OCI-LY3 (cell line): ENCODE measurements around the gene ZNF283.

Source experiments
- H2AFZ ChIP-seq: fragments of 200-600, 300-600 bp; shearing (Covaris generic); 2 replicates; pipeline ENCODE4 v1.6.0; 2014; ENCODE audit warnings: antibody characterized with exemption, low read depth, low read length
- H3K27ac ChIP-seq: fragments of 200-600, 300-600 bp; sonication (generic); 2 replicates; pipeline ENCODE4 v1.5.1; 2014; ENCODE audit warnings: mild to moderate bottlenecking, low read length, moderate library complexity, mixed read lengths
- H3K27me3 ChIP-seq: fragments of 200-600, 300-600 bp; sonication (generic); 2 replicates; pipeline ENCODE4 v1.6.1; 2014; ENCODE audit warnings: low read depth, low read length, mixed read lengths
- H3K36me3 ChIP-seq: fragments of 200-600, 300-600 bp; sonication (generic); replicated peaks from 2 replicates; pipeline ENCODE3; 2014; ENCODE audit warnings: low read depth, low read length, mixed read lengths
- H3K4me1 ChIP-seq: fragments of 300-600, 200-600 bp; sonication (generic); 2 replicates; pipeline ENCODE4 v1.6.1; 2014; ENCODE audit warnings: low read length, mixed read lengths
- H3K4me2 ChIP-seq: fragments of 200-600, 300-600 bp; sonication (generic); 2 replicates; pipeline ENCODE4 v1.6.1; 2014; ENCODE audit warnings: low read length, mixed read lengths
- H3K4me3 ChIP-seq: fragments of 300-600, 200-600 bp; sonication (generic); 2 replicates; pipeline ENCODE4 v1.5.1; 2014; ENCODE audit warnings: antibody characterized with exemption, mild to moderate bottlenecking, low read length, moderate library complexity
- H3K79me2 ChIP-seq: fragments of 300-600, 200-600 bp; shearing (Covaris generic); 2 replicates; pipeline ENCODE4 v1.6.1; 2014; ENCODE audit warnings: mild to moderate bottlenecking, low read length, mixed read lengths
- H3K9ac ChIP-seq: fragments of 300-600, 200-600 bp; shearing (Covaris generic); 2 replicates; pipeline ENCODE4 v1.6.0; 2014; ENCODE audit warnings: mild to moderate bottlenecking, low read length, moderate library complexity
- H3K9me3 ChIP-seq: fragments of 200-600, 300-600 bp; shearing (Covaris generic); 2 replicates; pipeline ENCODE4 v1.6.1; 2014; ENCODE audit warnings: low read length, mixed read lengths; ENCODE audit not compliant: insufficient read depth
- H4K20me1 ChIP-seq: fragments of 200-600, 300-600 bp; sonication (generic); 2 replicates; pipeline ENCODE4 v1.6.1; 2016; ENCODE audit warnings: low read length, mixed read lengths; ENCODE audit not compliant: insufficient read depth
- EZH2phosphoT487 ChIP-seq: fragments of 200-600 bp; shearing (Covaris generic); IDR thresholded peaks from 2 replicates; pipeline ENCODE4 v1.6.1; 2018; ENCODE audit warnings: antibody characterized with exemption, mixed run types, low read depth
- TF ChIP-seq, protein P1 (sequence below): fragments of 200-600, 300-600 bp; sonication (generic); IDR thresholded peaks from 2 replicates; pipeline ENCODE4 v1.5.1; 2014; ENCODE audit warnings: antibody characterized with exemption, low read length, low read depth

Gene ZNF283

DNA sequence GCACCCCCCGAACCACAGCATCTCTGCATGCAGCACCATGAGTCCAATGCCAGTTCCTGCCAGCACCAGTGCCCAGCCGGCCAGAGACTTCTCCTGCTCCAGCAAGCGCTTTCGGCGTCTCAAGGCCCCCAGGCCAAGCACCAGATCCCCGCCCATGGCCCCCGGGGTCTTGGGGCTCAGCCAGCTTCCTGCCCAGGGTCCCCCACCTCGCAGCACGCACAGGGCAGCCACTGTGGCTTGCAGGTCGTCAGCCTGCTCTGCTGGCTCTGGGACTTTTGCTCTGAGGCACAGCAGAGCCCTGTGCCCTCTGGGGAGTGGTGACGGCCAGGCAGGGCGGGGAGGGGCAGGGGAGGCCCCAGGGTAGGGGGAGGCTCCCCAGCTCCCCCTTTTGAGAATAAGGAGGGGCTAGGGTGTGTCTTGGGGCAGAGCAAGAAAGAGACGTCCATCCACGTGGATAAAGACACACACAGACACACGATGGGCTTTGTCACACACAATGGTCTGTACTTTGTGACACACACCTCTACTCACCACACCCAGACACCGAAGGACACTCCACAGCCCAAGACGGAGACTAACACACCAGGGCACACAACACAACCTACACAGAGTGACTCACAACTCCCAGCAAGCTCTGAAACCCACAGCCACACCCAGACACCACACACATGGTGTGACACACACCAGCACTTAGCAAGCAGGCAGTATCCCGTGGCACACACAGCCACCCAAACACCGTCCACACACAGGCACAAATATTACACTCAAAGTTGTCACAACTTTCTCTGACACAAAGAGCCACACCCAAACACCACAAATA lies 46.2 kb upstream of the ZNF283 start, which contains the start of gene KCNN4:
Gene KCNN4, minus strand, starts transcription at position 268 of the 820 bp plus-strand sequence. Its CDS starts 112 bp downstream, at position 156.
- peaks cover 57% of the 10 kb centered on the region for H3K79me2 ChIP-seq
- H3K36me3 ChIP-seq = peaks cover 28% of the 10 kb centered on the region
- peak within 1 kb of the TSS; percentile 99 for H3K4me2 ChIP-seq
- peaks cover 38% of the 10 kb centered on the region for H4K20me1 ChIP-seq
- H3K9ac ChIP-seq = peak within 1 kb of the TSS; percentile 97
- no peak within 1 kb of the TSS; the same call in 1 of the 2 replicates for H2AFZ ChIP-seq
- H3K9me3 ChIP-seq = no peaks in the 10 kb centered on the region
- peak within 1 kb of the TSS; percentile 83 for H3K27ac ChIP-seq
- H3K4me1 ChIP-seq = peaks cover 66% of the 10 kb centered on the region
- H3K27me3 ChIP-seq = no peaks in the 10 kb centered on the region
- H3K4me3 ChIP-seq = peak within 1 kb of the TSS; percentile 92
- TF ChIP-seq, protein P1, sequence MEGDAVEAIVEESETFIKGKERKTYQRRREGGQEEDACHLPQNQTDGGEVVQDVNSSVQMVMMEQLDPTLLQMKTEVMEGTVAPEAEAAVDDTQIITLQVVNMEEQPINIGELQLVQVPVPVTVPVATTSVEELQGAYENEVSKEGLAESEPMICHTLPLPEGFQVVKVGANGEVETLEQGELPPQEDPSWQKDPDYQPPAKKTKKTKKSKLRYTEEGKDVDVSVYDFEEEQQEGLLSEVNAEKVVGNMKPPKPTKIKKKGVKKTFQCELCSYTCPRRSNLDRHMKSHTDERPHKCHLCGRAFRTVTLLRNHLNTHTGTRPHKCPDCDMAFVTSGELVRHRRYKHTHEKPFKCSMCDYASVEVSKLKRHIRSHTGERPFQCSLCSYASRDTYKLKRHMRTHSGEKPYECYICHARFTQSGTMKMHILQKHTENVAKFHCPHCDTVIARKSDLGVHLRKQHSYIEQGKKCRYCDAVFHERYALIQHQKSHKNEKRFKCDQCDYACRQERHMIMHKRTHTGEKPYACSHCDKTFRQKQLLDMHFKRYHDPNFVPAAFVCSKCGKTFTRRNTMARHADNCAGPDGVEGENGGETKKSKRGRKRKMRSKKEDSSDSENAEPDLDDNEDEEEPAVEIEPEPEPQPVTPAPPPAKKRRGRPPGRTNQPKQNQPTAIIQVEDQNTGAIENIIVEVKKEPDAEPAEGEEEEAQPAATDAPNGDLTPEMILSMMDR = no peak
- TF ChIP-seq EZH2phosphoT487 = no peak

DNA sequence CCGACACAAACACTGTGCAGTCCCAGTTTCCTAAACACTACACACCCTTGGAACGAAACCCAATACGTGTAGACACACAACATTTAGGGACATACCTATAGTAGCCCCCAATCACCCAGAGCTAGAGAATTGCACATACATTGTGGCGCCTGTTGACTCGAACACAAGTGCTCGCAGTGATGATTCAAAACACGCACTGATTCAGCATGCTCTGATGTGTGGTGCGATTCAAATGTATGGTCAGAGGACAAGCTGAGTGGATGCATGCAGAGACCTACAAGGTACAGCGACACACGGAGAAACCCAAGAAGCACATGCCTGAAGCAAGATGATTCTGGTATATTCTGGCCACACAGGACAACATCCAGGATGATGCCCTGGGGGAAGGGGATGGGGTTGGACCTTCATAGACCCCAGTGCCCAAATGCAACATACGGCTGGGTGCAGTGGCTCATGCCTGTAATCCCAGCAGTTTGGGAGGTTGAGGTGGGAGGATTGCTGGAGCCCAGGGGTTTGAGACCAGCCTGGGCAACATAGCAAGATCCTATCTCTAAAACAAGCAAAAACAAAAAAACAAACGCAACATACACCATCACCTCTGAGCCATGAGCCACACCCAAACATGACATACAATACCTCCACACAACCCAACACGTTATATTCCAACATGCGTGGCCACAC lies 45.4 kb upstream of the ZNF283 start:
- peaks cover 20% of the 10 kb centered on the region for H3K36me3 ChIP-seq
- TF ChIP-seq EZH2phosphoT487 = no peak
- TF ChIP-seq, protein P1 = no peak
- no peak overlapping the region; the same call in 1 of the 2 replicates for H2AFZ ChIP-seq
- no peaks in the 10 kb centered on the region for H3K9me3 ChIP-seq
- H3K9ac ChIP-seq = peak overlapping the region; percentile 97
- peak overlapping the region; percentile 99 for H3K4me2 ChIP-seq
- H3K4me3 ChIP-seq = peak overlapping the region; percentile 92
- H4K20me1 ChIP-seq = peaks cover 29% of the 10 kb centered on the region
- H3K27ac ChIP-seq = peak overlapping the region; percentile 83
- H3K4me1 ChIP-seq = peaks cover 66% of the 10 kb centered on the region
- peaks cover 49% of the 10 kb centered on the region for H3K79me2 ChIP-seq
- no peaks in the 10 kb centered on the region for H3K27me3 ChIP-seq

DNA sequence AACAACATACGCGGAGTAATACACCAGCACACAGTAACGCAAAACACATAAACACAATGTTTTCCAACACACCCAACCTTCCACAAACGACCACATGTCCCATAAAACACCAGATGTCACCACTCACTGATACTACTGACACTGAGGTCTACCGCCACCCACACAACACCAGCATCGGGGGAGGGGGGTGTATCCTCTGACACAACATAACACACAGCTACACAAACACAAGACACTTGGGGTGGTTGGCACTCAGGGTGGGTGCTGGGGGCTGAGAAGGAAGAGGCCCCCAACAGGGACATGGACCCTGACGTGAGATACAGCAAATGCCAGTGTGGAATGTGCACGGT lies 44.8 kb upstream of the ZNF283 start:
- no peaks in the 10 kb centered on the region for H3K27me3 ChIP-seq
- H4K20me1 ChIP-seq = peaks cover 24% of the 10 kb centered on the region
- H3K36me3 ChIP-seq = peaks cover 15% of the 10 kb centered on the region
- no peak overlapping the region for H3K27ac ChIP-seq
- H3K9ac ChIP-seq = no peak overlapping the region; the same call in 1 of the 2 replicates
- peaks cover 43% of the 10 kb centered on the region for H3K79me2 ChIP-seq
- no peak overlapping the region for H2AFZ ChIP-seq
- H3K4me1 ChIP-seq = peaks cover 61% of the 10 kb centered on the region
- TF ChIP-seq, protein P1 = no peak
- no peak for TF ChIP-seq EZH2phosphoT487
- H3K4me2 ChIP-seq = peak overlapping the region; percentile 99; the same call in 1 of the 2 replicates
- H3K4me3 ChIP-seq = 0 out of 2 replicates have a peak overlapping the region, but pooled peaks have one; percentile 6
- H3K9me3 ChIP-seq = no peaks in the 10 kb centered on the region

DNA sequence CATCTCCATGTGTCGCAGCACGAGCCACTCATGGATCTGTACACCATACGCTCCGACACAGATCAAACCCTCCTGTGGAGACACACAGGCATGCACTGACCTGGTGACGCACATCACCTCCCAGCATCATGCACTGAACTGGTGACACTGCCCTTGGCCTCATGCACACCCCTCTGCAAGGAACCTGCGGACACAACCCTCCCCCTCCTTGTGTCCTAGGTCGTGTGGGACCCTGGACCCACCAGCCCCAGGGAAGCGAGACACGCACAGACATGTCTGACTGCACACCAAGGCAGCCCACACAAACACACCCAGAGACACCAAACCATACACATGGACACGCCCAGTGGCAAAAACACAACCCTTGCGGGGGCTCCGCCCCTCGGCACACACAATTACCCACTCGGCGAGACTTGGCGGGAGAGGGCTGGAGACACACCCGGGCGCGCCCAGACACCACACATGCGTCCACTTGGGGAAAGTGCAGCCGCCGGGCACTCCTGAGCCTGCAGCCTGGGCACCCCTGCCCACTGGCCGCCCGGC lies 44.4 kb upstream of the ZNF283 start:
- Histone ChIP-seq H3K27ac (no peak overlapping the region), H3K27me3 (no peaks in the 10 kb centered on the region), H3K4me3 (peak overlapping the region; percentile 6; the same call in 1 of the 2 replicates), H3K4me1 (peaks cover 57% of the 10 kb centered on the region), H2AFZ (no peak overlapping the region), H4K20me1 (peaks cover 19% of the 10 kb centered on the region), H3K79me2 (peaks cover 39% of the 10 kb centered on the region), H3K4me2 (peak overlapping the region; percentile 99), H3K9ac (no peak overlapping the region), H3K36me3 (peaks cover 14% of the 10 kb centered on the region), H3K9me3 (no peaks in the 10 kb centered on the region)
- TF ChIP-seq, protein P1 = no peak
- TF ChIP-seq EZH2phosphoT487 = no peak
